Natural killer cell (primary cell): Measurements from ENCODE around the gene TMEM63B. TPM values are rescaled to one million over a fixed set of nuclear protein-coding genes. Genes with fewer than 3 reads are reported as not detected.

Experiments
- ATAC-seq, 3 donors: fragments of 150-1000 bp in 2 of 3; fragments of 200-7000 bp in 1 of 3; cut with Tn5 transposase; 1 replicate in 1 of 3; 2 replicates in 2 of 3; pipeline ENCODE4 v1.10.0; 2021; ENCODE audit warnings: mild to moderate bottlenecking in 2 of 3, moderate library complexity in 2 of 3
- DNase-seq, 2 donors: peaks; one replicate each; pipeline versions ENCODE4 v3.0.0 to v3.0.0-alpha.2; 2013 to 2021; ENCODE audit warnings: mixed read lengths in 1 of 2
- H3K27ac ChIP-seq: one replicate; pipeline ENCODE4 v1.5.1; 2013; ENCODE audit warnings: mild to moderate bottlenecking, low read length
- H3K27me3 ChIP-seq: one replicate; pipeline ENCODE4 v1.6.1; 2013; ENCODE audit warnings: low read length; ENCODE audit not compliant: control insufficient read depth, insufficient read depth
- H3K36me3 ChIP-seq: one replicate; pipeline ENCODE4 v1.6.1; 2013; ENCODE audit warnings: low read length; ENCODE audit not compliant: control insufficient read depth, insufficient read depth
- H3K4me1 ChIP-seq: one replicate; pipeline ENCODE4 v1.6.1; 2013; ENCODE audit warnings: low read length; ENCODE audit not compliant: control insufficient read depth, insufficient read depth
- H3K4me3 ChIP-seq: one replicate; pipeline ENCODE4 v1.5.1; 2013; ENCODE audit warnings: low read length
- H3K9me3 ChIP-seq: one replicate; pipeline ENCODE4 v1.6.1; 2013; ENCODE audit warnings: low read length; ENCODE audit not compliant: control insufficient read depth, insufficient read depth
- H3K27ac Mint-ChIP-seq, 2 donors: one replicate each; pipeline ENCODE4 v1.8.0; 2022; ENCODE audit warnings: mild to moderate bottlenecking in 2 of 2, mixed read lengths in 2 of 2, moderate library complexity in 1 of 2
- H3K27me3 Mint-ChIP-seq, 2 donors: one replicate each; pipeline ENCODE4 v1.8.0; 2022; ENCODE audit warnings: low read depth in 2 of 2, mixed read lengths in 2 of 2
- H3K36me3 Mint-ChIP-seq: one replicate; pipeline ENCODE4 v1.8.0; 2022; ENCODE audit warnings: mixed read lengths
- H3K4me1 Mint-ChIP-seq, 2 donors: one replicate each; pipeline ENCODE4 v1.8.0; 2022; ENCODE audit warnings: mixed read lengths in 2 of 2
- H3K4me3 Mint-ChIP-seq: one replicate; pipeline ENCODE4 v1.8.0; 2022; ENCODE audit warnings: mild to moderate bottlenecking, moderate library complexity, mixed read lengths
- H3K9me3 Mint-ChIP-seq, 2 donors: one replicate each; pipeline ENCODE4 v1.8.0; 2022; ENCODE audit warnings: mixed read lengths in 2 of 2
- CTCF ChIP-seq: fragments of 200-600 bp; IDR thresholded peaks from one replicate; pipeline ENCODE4 v1.8.0; 2022; ENCODE audit warnings: antibody characterized with exemption
- WGBS: methylation state at CpG from one replicate; pipeline ENCODE4 v1.1.7; 2013; ENCODE audit warnings: missing lambda C conversion rate; ENCODE audit not compliant: insufficient coverage; 5-methylcytosine and 5-hydroxymethylcytosine counted together
- intact Hi-C: fragments of 100-400 bp; cut with micrococcal nuclease; formaldehyde crosslinking; loops from one replicate; pipeline ENCODE4 v1.14.2; 2022
- total RNA-seq, 4 donors: library from RNA; stranded (reverse); fragments of 120-200 nt in 1 of 4; gene quantifications; one replicate each; pipeline versions ENCODE4 v1.2.3 to v1.2.4, GENCODE V29; 2013 to 2022

Gene TMEM63B
- total RNA-seq, 3 donors from 2014 or later (not counting 1 experiment from before 2014, with no cell fraction given), result 24.7 to 30.8 (median 28.1) TPM

- Histone ChIP-seq H3K36me3 (no peaks in the 10 kb centered on the region), H3K4me1 (peaks cover 5% of the 10 kb centered on the region), H3K4me3 (no peak overlapping the region), H3K27ac (no peak overlapping the region), H3K9me3 (no peaks in the 10 kb centered on the region), H3K27me3 (no peaks in the 10 kb centered on the region)
- H3K9me3 Mint-ChIP-seq, result no peaks in the 10 kb centered on the region
- intact Hi-C loops, result no loop called here
- no peaks in the 10 kb centered on the region for H3K4me1 Mint-ChIP-seq
- DNase-seq, result no peak
- peaks cover 3 to 10% of the 10 kb centered on the region in 2 donors for H3K27me3 Mint-ChIP-seq
- 86% methylated on average over 8 of the region's 8 CpGs for WGBS
- H3K4me3 Mint-ChIP-seq, result no peak overlapping the region
- ATAC-seq, result no peak
- no peaks in the 10 kb centered on the region for H3K36me3 Mint-ChIP-seq
- no peak overlapping the region for H3K27ac Mint-ChIP-seq
- TF ChIP-seq CTCF, result no peak
These were observed 44.5 kb upstream of the TMEM63B start for GRCh38 chr6:44082872-44083321.

GRCh38 chr6:44084231-44085014 is 42.9 kb upstream of the TMEM63B start:
- Histone ChIP-seq H3K27ac (no peak overlapping the region), H3K27me3 (no peaks in the 10 kb centered on the region), H3K4me3 (no peak overlapping the region), H3K36me3 (no peaks in the 10 kb centered on the region), H3K4me1 (peaks cover under 1% of the 10 kb centered on the region), H3K9me3 (no peaks in the 10 kb centered on the region)
- H3K4me3 Mint-ChIP-seq, result no peak overlapping the region
- peaks cover 0 to under 1% of the 10 kb centered on the region in 2 donors for H3K27me3 Mint-ChIP-seq
- H3K9me3 Mint-ChIP-seq, result no peaks in the 10 kb centered on the region
- intact Hi-C loops, result no loop called here
- no peaks in the 10 kb centered on the region for H3K4me1 Mint-ChIP-seq
- H3K27ac Mint-ChIP-seq, result no peak overlapping the region
- no peak for ATAC-seq
- no peak for DNase-seq
- no peaks in the 10 kb centered on the region for H3K36me3 Mint-ChIP-seq
- WGBS, result 86% methylated on average over 13 of the region's 13 CpGs
- no peak for TF ChIP-seq CTCF

- Histone ChIP-seq H3K4me1 (no peaks in the 10 kb centered on the region), H3K9me3 (no peaks in the 10 kb centered on the region), H3K27me3 (no peaks in the 10 kb centered on the region), H3K4me3 (no peak overlapping the region), H3K36me3 (no peaks in the 10 kb centered on the region), H3K27ac (no peak overlapping the region)
- H3K27me3 Mint-ChIP-seq, result no peaks in the 10 kb centered on the region
- WGBS, result 100% methylated on average over 1 of the region's 2 CpGs
- H3K27ac Mint-ChIP-seq, result no peak overlapping the region
- no peak for DNase-seq
- H3K4me1 Mint-ChIP-seq, result no peaks in the 10 kb centered on the region
- no peak overlapping the region for H3K4me3 Mint-ChIP-seq
- ATAC-seq, result no peak
- TF ChIP-seq CTCF, result no peak
- intact Hi-C loops, result no loop called here
- H3K9me3 Mint-ChIP-seq, result no peaks in the 10 kb centered on the region
- no peaks in the 10 kb centered on the region for H3K36me3 Mint-ChIP-seq
These were observed 42.1 kb upstream of the TMEM63B start for GRCh38 chr6:44085219-44085618.
